H1 (cell line): ENCODE measurements around the gene CFAP206. TPM values are rescaled to one million over a fixed set of nuclear protein-coding genes. Genes with fewer than 3 reads are reported as not detected.

Source experiments
- SAP30 ChIP-seq: fragments of 300-600 bp; sonication (generic); IDR thresholded peaks from 2 replicates; pipeline ENCODE4 v1.7.1; 2012; ENCODE audit warnings: low read length, moderate library complexity, mild to moderate bottlenecking, inconsistent platforms; ENCODE audit not compliant: insufficient read depth, insufficient replicate concordance
- SRF ChIP-seq: IDR thresholded peaks from 2 replicates; pipeline ENCODE4 v1.6.1; 2011; ENCODE audit warnings: mild to moderate bottlenecking, low read depth, low read length, moderate library complexity
- polyA plus RNA-seq, 7 experiments: library from polyadenylated mRNA; depleted of rRNA in 3 of 7; stranded (reverse) in 5 of 7; unstranded in 2 of 7; fragments of >200 nt in 5 of 7; fragments of 200-250 nt in 2 of 7; gene quantifications; 1 replicate in 5 of 7; 2 replicates in 1 of 7; 4 replicates in 1 of 7; pipeline versions ENCODE4 v1.2.1 to v1.2.3, GENCODE V29; 2011 to 2013; ENCODE audit warnings: missing spikeins in 2 of 7, mixed read lengths in 2 of 7
- total RNA-seq: library from RNA; stranded (reverse); fragmentation: NEBNext Ultra II Directional; extraction: Animal tissue kit (Norgen Biotek cat#: 25700); gene quantifications from 2 replicates; pipeline ENCODE4 v1.2.1, GENCODE V29; 2021
- TF ChIP-seq, protein P1 (sequence below): IDR thresholded peaks from 2 replicates; pipeline ENCODE4 v1.6.1; 2012; ENCODE audit warnings: inconsistent platforms

CFAP206 gene
- total and polyA plus RNA-seq, 2 of the 8 experiments (the other 6 are each of a cell fraction or from before 2014, with no cell fraction given): not detected

DNA sequence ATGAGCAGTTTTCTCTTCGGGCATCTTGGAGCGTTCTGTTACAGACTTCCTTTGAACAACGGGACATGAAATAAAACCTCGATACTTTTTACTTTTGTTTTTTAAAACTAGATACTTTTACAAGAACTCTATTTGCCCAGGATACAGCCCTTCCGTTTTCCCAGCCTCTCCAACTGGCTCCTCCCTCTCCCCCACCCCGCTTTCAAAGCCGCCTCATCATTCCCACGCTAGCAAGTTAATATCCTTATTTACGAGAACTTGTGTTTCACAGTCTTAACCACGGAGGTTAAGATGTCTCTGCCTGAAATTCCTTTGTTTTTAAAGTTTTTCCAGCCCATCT lies 241 bp upstream of the CFAP206 start (continued):
- TF ChIP-seq, protein P1, sequence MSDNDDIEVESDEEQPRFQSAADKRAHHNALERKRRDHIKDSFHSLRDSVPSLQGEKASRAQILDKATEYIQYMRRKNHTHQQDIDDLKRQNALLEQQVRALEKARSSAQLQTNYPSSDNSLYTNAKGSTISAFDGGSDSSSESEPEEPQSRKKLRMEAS: no peak
- TF ChIP-seq SAP30 (no peak), SRF (no peak)
- TF ChIP-seq, all 59 proteins: peak for 0
